GM19099 (cell line): Measurements from ENCODE around the gene TARDBP.
A peak's percentile ranks its signal among the peaks of the same experiment; 100 is the strongest.

Experiments used
- POLR2A ChIP-seq: IDR thresholded peaks from 3 replicates; pipeline ENCODE4 v1.6.1; 2011; ENCODE audit warnings: low read depth; ENCODE audit not compliant: insufficient read length; ENCODE audit errors: extremely low read depth

The TARDBP gene

GRCh38 chr1:11012260-11013159 is at the start of gene TARDBP:
Gene TARDBP (plus strand): TSS chr1:11012654. CDS start chr1:11013728, 1,074 bp downstream.
- TF ChIP-seq POLR2A, result peak; percentile 80

GRCh38 chr1:10965546-10966226 is 46.8 kb upstream of the TARDBP start:
- no peak for TF ChIP-seq POLR2A

- no peak for TF ChIP-seq POLR2A
Observed at GRCh38 chr1:10967090-10967489, 45.4 kb upstream of the TARDBP start.

- no peak for TF ChIP-seq POLR2A
Observed at GRCh38 chr1:10968411-10968826, 44.0 kb upstream of the TARDBP start.

- TF ChIP-seq POLR2A, result no peak
Observed at GRCh38 chr1:10969267-10969970, 43.0 kb upstream of the TARDBP start.

- no peak for TF ChIP-seq POLR2A
Observed at GRCh38 chr1:10969971-10970332, 42.5 kb upstream of the TARDBP start.

- TF ChIP-seq POLR2A, result no peak
Observed at GRCh38 chr1:10973552-10973951, 38.9 kb upstream of the TARDBP start.

- TF ChIP-seq POLR2A, result no peak
Observed at GRCh38 chr1:10973956-10974881, 38.2 kb upstream of the TARDBP start.

GRCh38 chr1:10975567-10976326 is 36.7 kb upstream of the TARDBP start:
- no peak for TF ChIP-seq POLR2A

- TF ChIP-seq POLR2A, result no peak
Observed at GRCh38 chr1:10978719-10979118, 33.7 kb upstream of the TARDBP start.

GRCh38 chr1:10979483-10979920 is 33.0 kb upstream of the TARDBP start:
- TF ChIP-seq POLR2A, result no peak

GRCh38 chr1:10980094-10980577 is 32.3 kb upstream of the TARDBP start:
- TF ChIP-seq POLR2A, result no peak
